OCI-LY3 (cell line): ENCODE results near the gene TBXAS1.

ENCODE experiments used
- CTCF ChIP-seq: fragments of 200-600, 300-600 bp; sonication (generic); IDR thresholded peaks from 2 replicates; pipeline ENCODE4 v1.5.1; 2014; ENCODE audit warnings: antibody characterized with exemption, low read length, low read depth
- EZH2phosphoT487 ChIP-seq: fragments of 200-600 bp; shearing (Covaris generic); IDR thresholded peaks from 2 replicates; pipeline ENCODE4 v1.6.1; 2018; ENCODE audit warnings: antibody characterized with exemption, mixed run types, low read depth

GRCh38 chr7:139808427-139808826, 20.6 kb upstream of the TBXAS1 start:
- TF ChIP-seq CTCF (no peak), EZH2phosphoT487 (no peak)
